ENCODE results near the gene CAPN2. TPM values are rescaled to one million over a fixed set of nuclear protein-coding genes. Genes with fewer than 3 reads are reported as not detected.
"Not testable (repeated sequence)": the region's sequence is repeated elsewhere in the genome, so short reads cannot be mapped to it uniquely, and the experiment has no call there.

Gene CAPN2
- polyA plus RNA-seq, 1 of the 3 experiments (the other 2 are of a cell fraction): 208 TPM

DNA sequence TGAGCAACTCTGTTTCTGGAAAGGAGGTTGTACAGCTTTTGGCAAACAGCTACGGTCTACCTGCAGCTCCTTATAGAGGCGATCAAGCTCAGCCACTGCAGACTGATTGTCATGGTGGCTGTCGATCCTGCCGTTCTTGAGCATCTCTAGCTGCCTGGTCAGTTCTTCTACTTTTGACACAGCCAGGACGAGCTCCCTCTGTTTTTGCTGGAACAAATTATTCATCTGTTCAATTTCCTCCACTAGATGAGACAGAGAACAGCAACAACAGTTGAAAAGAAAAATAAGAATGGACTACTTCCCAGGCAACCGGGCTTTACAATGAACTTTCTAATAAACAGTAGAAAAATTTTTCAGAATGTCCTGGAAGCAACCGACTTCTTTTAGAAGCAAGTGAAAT, 90.9 kb downstream of the CAPN2 start (continued):
- TF ChIP-seq, protein P1, sequence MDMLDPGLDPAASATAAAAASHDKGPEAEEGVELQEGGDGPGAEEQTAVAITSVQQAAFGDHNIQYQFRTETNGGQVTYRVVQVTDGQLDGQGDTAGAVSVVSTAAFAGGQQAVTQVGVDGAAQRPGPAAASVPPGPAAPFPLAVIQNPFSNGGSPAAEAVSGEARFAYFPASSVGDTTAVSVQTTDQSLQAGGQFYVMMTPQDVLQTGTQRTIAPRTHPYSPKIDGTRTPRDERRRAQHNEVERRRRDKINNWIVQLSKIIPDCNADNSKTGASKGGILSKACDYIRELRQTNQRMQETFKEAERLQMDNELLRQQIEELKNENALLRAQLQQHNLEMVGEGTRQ (IDR thresholded peaks at IDR 0.05; ENCODE audit: borderline replicate concordance, low read depth, low read length): no peak
- no peak for TF ChIP-seq FOXJ3 (CRISPR knock-in tag; IDR thresholded peaks at IDR 0.05)

DNA sequence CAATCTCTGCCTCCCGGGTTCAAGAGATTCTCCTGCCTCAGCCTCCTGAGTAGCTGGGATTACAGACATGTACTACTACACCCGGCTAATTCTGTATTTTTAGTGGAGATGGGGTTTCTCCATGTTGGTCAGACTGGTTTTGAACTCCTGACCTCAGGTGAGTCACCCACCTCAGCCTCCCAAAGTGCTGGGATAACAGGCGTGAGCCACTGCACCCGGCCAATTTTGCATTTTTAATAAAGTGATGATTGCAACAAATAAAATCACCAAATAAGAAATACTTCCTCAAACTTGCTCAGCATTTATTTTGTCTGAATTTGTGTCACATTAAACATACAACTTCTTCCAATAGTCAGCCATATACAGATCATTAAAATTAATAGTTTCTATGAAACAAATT, 97.6 kb downstream of the CAPN2 start:
- WGBS (ENCODE audit: low lambda C conversion rate): 83% methylated on average over 4 of the region's 4 CpGs
- H3K36me3 ChIP-seq (replicated peaks in 1 of 2; ENCODE audit: control insufficient read depth in 1 of 2, insufficient read depth in 2 of 2, low read length in 1 of 2): peaks cover 51 to 58% of the 10 kb centered on the region in 2 experiments
- CTCF ChIA-PET: not testable (repeated sequence)

DNA sequence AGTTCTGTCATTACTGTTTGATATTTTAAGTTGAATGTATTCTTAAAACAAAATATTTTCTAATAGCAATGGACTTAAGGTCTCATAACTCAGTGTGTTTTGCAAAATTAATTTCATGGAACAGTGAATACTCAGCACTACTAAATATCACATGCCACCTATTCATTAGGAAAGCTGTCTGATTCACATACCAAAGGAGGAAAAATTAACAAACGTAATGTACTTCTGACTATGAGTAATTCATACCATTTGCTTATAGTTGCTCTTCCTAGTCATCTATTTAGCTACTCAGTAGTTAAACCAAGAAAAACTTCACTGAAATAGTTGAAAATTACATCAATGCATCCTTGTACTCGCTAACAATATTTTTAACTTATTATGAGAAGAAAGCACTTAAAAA, 98.2 kb downstream of the CAPN2 start:
- 89% methylated on average over 2 of the region's 2 CpGs for WGBS (ENCODE audit: low lambda C conversion rate)
- no peaks in the 10 kb centered on the region for H3K9me2 ChIP-seq
- H3K36me3 ChIP-seq (replicated peaks in 1 of 2; ENCODE audit: control insufficient read depth in 1 of 2, insufficient read depth in 2 of 2, low read length in 1 of 2): peaks cover 48 to 52% of the 10 kb centered on the region in 2 experiments
- CTCF ChIA-PET: interaction anchor here (0.9 to 2.7 kb wide), 8 partner anchors 12 to 241 kb away, joined by 3 to 26 read pairs (median 9); partner anchors contain the start of gene TP53BP2
- H3K4me1 ChIP-seq (ENCODE audit: control insufficient read depth in 1 of 2, insufficient read depth in 2 of 2, low read depth in 1 of 2, low read length in 1 of 2): no peaks in the 10 kb centered on the region
- TF ChIP-seq NFIC (IDR thresholded peaks at IDR 0.05; ENCODE audit: borderline replicate concordance): no peak
- no peak for TF ChIP-seq SMC3 (IDR thresholded peaks at IDR 0.05; ENCODE audit: low read depth, low read length)
- TF ChIP-seq NRF1 (IDR thresholded peaks at IDR 0.05; ENCODE audit: low read depth, low read length): no peak
- TF ChIP-seq, protein P2, sequence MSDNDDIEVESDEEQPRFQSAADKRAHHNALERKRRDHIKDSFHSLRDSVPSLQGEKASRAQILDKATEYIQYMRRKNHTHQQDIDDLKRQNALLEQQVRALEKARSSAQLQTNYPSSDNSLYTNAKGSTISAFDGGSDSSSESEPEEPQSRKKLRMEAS (IDR thresholded peaks at IDR 0.05; ENCODE audit: low read depth): no peak
- TF ChIP-seq TEAD4 (IDR thresholded peaks at IDR 0.05; ENCODE audit: borderline replicate concordance, insufficient read depth): no peak
- TF ChIP-seq ELF1 (IDR thresholded peaks at IDR 0.05): no peak
- TF ChIP-seq RAD21 (IDR thresholded peaks at IDR 0.05; ENCODE audit: low read length): no peak
- TF ChIP-seq, protein P1 (IDR thresholded peaks at IDR 0.05; ENCODE audit: borderline replicate concordance, low read depth, low read length): no peak
- TF ChIP-seq, protein P3, sequence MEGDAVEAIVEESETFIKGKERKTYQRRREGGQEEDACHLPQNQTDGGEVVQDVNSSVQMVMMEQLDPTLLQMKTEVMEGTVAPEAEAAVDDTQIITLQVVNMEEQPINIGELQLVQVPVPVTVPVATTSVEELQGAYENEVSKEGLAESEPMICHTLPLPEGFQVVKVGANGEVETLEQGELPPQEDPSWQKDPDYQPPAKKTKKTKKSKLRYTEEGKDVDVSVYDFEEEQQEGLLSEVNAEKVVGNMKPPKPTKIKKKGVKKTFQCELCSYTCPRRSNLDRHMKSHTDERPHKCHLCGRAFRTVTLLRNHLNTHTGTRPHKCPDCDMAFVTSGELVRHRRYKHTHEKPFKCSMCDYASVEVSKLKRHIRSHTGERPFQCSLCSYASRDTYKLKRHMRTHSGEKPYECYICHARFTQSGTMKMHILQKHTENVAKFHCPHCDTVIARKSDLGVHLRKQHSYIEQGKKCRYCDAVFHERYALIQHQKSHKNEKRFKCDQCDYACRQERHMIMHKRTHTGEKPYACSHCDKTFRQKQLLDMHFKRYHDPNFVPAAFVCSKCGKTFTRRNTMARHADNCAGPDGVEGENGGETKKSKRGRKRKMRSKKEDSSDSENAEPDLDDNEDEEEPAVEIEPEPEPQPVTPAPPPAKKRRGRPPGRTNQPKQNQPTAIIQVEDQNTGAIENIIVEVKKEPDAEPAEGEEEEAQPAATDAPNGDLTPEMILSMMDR (IDR thresholded peaks at IDR 0.05): no peak
- no peak for TF ChIP-seq POLR2AphosphoS5 (IDR thresholded peaks at IDR 0.05; ENCODE audit: low read depth, low read length)
- no peak for TF ChIP-seq EP300 (IDR thresholded peaks at IDR 0.05; ENCODE audit: borderline replicate concordance in 1 of 2, low read depth in 1 of 2, low read length in 1 of 2)
- TF ChIP-seq MXI1 (IDR thresholded peaks at IDR 0.05; ENCODE audit: low read depth, low read length): no peak
- H3K27me3 ChIP-seq (ENCODE audit: insufficient read depth): no peaks in the 10 kb centered on the region
- no peak overlapping the region for H3K4me3 ChIP-seq (ENCODE audit: low read depth in 2 of 2, low read length in 1 of 2)
- POLR2A ChIA-PET: no interaction called here
- no peak overlapping the region for H3K4me2 ChIP-seq
- 0 out of 2 replicates have a peak, but pooled peaks cover 3% of the 10 kb centered on the region for H3K9me3 ChIP-seq
- no peak overlapping the region for H2AFZ ChIP-seq (ENCODE audit: low read depth)
- H3K27ac ChIP-seq (ENCODE audit: low read depth in 2 of 2, low read length in 1 of 2): 0 out of 4 replicates have a peak overlapping the region, but pooled peaks of 1 of the 2 experiments have one; percentile 1
- no peaks in the 10 kb centered on the region for H4K20me1 ChIP-seq (ENCODE audit: insufficient read depth)
- H3K79me2 ChIP-seq (ENCODE audit: insufficient read depth): peaks cover 32% of the 10 kb centered on the region
- no peak overlapping the region for H3K9ac ChIP-seq
- peaks cover 5% of the 10 kb centered on the region for H3F3A ChIP-seq (replicated peaks; ENCODE audit: insufficient read depth)
- no peak for DNase-seq

More for the DNA sequence above, 97.6 kb downstream of the CAPN2 start:
- H3K9ac ChIP-seq; H4K20me1 ChIP-seq (ENCODE audit: insufficient read depth); H3K27ac ChIP-seq (ENCODE audit: low read depth in 2 of 2, low read length in 1 of 2); H3K9me2 ChIP-seq; H3K27me3 ChIP-seq (ENCODE audit: insufficient read depth); H2AFZ ChIP-seq (ENCODE audit: low read depth); H3K9me3 ChIP-seq; H3K4me2 ChIP-seq; H3F3A ChIP-seq (replicated peaks; ENCODE audit: insufficient read depth); H3K4me1 ChIP-seq (ENCODE audit: control insufficient read depth in 1 of 2, insufficient read depth in 2 of 2, low read depth in 1 of 2, low read length in 1 of 2); H3K4me3 ChIP-seq (ENCODE audit: low read depth in 2 of 2, low read length in 1 of 2); POLR2A ChIA-PET; DNase-seq: not testable (repeated sequence)
- H3K79me2 ChIP-seq (ENCODE audit: insufficient read depth): peaks cover 25% of the 10 kb centered on the region
